ENCODE results near the gene TWF1.

TWF1 gene

DNA sequence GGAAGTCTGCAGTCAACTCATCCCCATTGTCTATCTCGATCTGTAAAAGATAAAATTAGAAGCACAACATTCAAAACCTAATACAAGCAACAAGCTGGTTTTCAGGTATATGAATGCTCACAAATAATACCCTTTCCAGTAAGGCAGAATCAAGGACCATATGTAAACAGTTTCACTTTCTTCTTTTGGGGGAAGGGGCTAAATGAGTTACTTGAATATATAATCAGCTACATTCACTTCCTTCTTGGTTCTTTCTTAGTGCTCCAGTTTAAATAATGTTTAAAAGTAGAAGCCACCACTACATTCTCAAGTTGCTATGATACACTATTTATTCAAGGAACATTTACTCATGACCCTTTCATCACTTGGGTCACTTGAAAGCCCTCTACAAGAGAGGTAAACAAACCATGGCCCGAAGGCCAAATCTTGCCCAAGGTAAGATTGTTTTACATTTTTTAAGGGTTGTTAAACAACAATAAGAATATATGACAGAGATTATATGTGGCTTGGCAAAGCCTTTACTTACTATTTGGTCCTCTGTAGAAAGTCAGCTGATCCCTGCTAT lies 10.3 kb downstream of the TWF1 start:
- H3K4me3 ChIP-seq (replicated peaks; ENCODE audit: insufficient read depth, low read length), result no peak overlapping the region
- H3K27ac ChIP-seq (replicated peaks), result no peak overlapping the region
- no peak for TF ChIP-seq REST (IDR thresholded peaks at IDR 0.05; ENCODE audit: insufficient replicate concordance, low read depth)
- TF ChIP-seq SPI1 (IDR thresholded peaks at IDR 0.05; ENCODE audit: borderline replicate concordance, low read depth), result no peak
- no peak for TF ChIP-seq GABPA (IDR thresholded peaks at IDR 0.05; ENCODE audit: low read depth)
- no peak for TF ChIP-seq POLR2AphosphoS5 (IDR thresholded peaks at IDR 0.05; ENCODE audit: low read depth)
- TF ChIP-seq, protein P1, sequence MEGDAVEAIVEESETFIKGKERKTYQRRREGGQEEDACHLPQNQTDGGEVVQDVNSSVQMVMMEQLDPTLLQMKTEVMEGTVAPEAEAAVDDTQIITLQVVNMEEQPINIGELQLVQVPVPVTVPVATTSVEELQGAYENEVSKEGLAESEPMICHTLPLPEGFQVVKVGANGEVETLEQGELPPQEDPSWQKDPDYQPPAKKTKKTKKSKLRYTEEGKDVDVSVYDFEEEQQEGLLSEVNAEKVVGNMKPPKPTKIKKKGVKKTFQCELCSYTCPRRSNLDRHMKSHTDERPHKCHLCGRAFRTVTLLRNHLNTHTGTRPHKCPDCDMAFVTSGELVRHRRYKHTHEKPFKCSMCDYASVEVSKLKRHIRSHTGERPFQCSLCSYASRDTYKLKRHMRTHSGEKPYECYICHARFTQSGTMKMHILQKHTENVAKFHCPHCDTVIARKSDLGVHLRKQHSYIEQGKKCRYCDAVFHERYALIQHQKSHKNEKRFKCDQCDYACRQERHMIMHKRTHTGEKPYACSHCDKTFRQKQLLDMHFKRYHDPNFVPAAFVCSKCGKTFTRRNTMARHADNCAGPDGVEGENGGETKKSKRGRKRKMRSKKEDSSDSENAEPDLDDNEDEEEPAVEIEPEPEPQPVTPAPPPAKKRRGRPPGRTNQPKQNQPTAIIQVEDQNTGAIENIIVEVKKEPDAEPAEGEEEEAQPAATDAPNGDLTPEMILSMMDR (IDR thresholded peaks at IDR 0.05; ENCODE audit: insufficient read depth, low read length), result no peak
- H3K27me3 ChIP-seq (ENCODE audit: insufficient read depth, poor library complexity, severe bottlenecking), result no peaks in the 10 kb centered on the region
- no peak for DNase-seq (ENCODE audit: low read depth in 1 of 2, low spot score in 1 of 2)

DNA sequence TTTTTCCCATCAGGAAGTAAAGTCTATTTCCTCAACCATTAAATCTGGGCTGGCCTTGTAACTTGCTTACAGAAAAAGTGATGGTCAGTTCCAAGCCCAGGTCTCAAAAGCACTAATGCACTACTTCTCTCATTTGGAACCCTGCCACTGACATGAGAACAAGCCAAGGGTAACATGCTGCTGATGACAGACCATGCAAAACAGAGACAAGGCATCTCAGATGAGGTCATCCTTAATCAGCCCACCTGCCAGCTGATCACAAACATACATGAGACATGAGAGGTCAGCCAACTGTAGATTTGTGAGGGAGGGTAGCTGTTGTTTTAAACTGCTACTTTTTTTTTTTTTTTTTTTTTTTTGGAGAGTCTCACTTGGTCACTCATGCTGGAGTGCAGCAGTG lies 16.2 kb downstream of the TWF1 start:
- Histone ChIP-seq H3K27ac (replicated peaks) (no peak overlapping the region), H3K4me3 (replicated peaks; ENCODE audit: insufficient read depth, low read length) (no peak overlapping the region), H3K27me3 (ENCODE audit: insufficient read depth, poor library complexity, severe bottlenecking) (no peaks in the 10 kb centered on the region)
- DNase-seq (ENCODE audit: low read depth in 1 of 2, low spot score in 1 of 2), result no peak
- TF ChIP-seq, protein P1 (IDR thresholded peaks at IDR 0.05; ENCODE audit: insufficient read depth, low read length), result no peak
- no peak for TF ChIP-seq GABPA (IDR thresholded peaks at IDR 0.05; ENCODE audit: low read depth)
- no peak for TF ChIP-seq SPI1 (IDR thresholded peaks at IDR 0.05; ENCODE audit: borderline replicate concordance, low read depth)
- no peak for TF ChIP-seq REST (IDR thresholded peaks at IDR 0.05; ENCODE audit: insufficient replicate concordance, low read depth)
- TF ChIP-seq POLR2AphosphoS5 (IDR thresholded peaks at IDR 0.05; ENCODE audit: low read depth), result no peak

- DNase-seq (ENCODE audit: low read depth in 1 of 2, low spot score in 1 of 2), result no peak
- Histone ChIP-seq H3K4me3 (replicated peaks; ENCODE audit: insufficient read depth, low read length) (no peak overlapping the region), H3K27ac (replicated peaks) (no peak overlapping the region), H3K27me3 (ENCODE audit: insufficient read depth, poor library complexity, severe bottlenecking) (no peaks in the 10 kb centered on the region)
- TF ChIP-seq REST (IDR thresholded peaks at IDR 0.05; ENCODE audit: insufficient replicate concordance, low read depth), result no peak
- TF ChIP-seq GABPA (IDR thresholded peaks at IDR 0.05; ENCODE audit: low read depth), result no peak
- TF ChIP-seq POLR2AphosphoS5 (IDR thresholded peaks at IDR 0.05; ENCODE audit: low read depth), result no peak
Observed at GRCh38 chr12:43786899-43787693, 19.0 kb downstream of the TWF1 start.

Measured in HL-60 (cell line).